B cell (primary cell): Measurements from ENCODE around the gene OXTR. TPM values are rescaled to one million over a fixed set of nuclear protein-coding genes. Genes with fewer than 3 reads are reported as not detected.

Experiments used
- ATAC-seq: fragments of 200-7000 bp; cut with Tn5 transposase; one replicate; pipeline ENCODE4 v1.10.0; 2021; ENCODE audit warnings: low read depth, mild to moderate bottlenecking, moderate number of reproducible peaks, moderate library complexity
- CTCF ChIA-PET: fragments of 350-600 bp; sonication (Branson Sonifier 250); formaldehyde crosslinking; loops from one replicate; lab custom pipeline; 2021; ENCODE audit warnings: antibody characterized with exemption, inconsistent platforms; lab: Charles Lee
- POLR2A ChIA-PET: fragments of 350-600 bp; sonication (Branson Sonifier 250); formaldehyde crosslinking; loops from one replicate; lab custom pipeline; 2021; ENCODE audit warnings: antibody characterized with exemption; lab: Charles Lee
- DNase-seq: peaks from one replicate; pipeline ENCODE4 v3.0.0; 2013
- H2AFZ ChIP-seq: 2 replicates; pipeline ENCODE4 v1.6.1; 2012; ENCODE audit warnings: mild to moderate bottlenecking, low read depth, low read length; ENCODE audit not compliant: insufficient read depth, poor library complexity, severe bottlenecking
- H3K27ac ChIP-seq, 2 donors: 1 replicate in 1 of 2; 2 replicates in 1 of 2; pipeline ENCODE4 v1.5.1; 2012 to 2013; ENCODE audit warnings: low read length in 2 of 2, mild to moderate bottlenecking in 2 of 2, moderate library complexity in 1 of 2
- H3K27me3 ChIP-seq, 4 experiments: fragments of 200-600 bp in 1 of 4; sonication (generic) in 1 of 4; replicated peaks in 1 of 4; 1 replicate in 2 of 4; 2 replicates in 2 of 4; pipeline versions ENCODE4 v1.6.1 to v1.7.0; 2013 to 2016; ENCODE audit warnings: low read length in 3 of 4, mild to moderate bottlenecking in 2 of 4, mixed read lengths in 1 of 4, moderate library complexity in 1 of 4; ENCODE audit not compliant: insufficient read depth in 4 of 4, control insufficient read depth in 3 of 4; ENCODE audit errors: control extremely low read depth in 1 of 4
- H3K36me3 ChIP-seq, 2 experiments: replicated peaks in 1 of 2; 1 replicate in 1 of 2; 2 replicates in 1 of 2; pipeline versions ENCODE4 v1.6.1 to v1.7.1; 2013; ENCODE audit warnings: low read length in 1 of 2; ENCODE audit not compliant: insufficient read depth in 2 of 2, control insufficient read depth in 1 of 2; ENCODE audit errors: control extremely low read depth in 1 of 2, extremely low read depth in 1 of 2
- H3K4me1 ChIP-seq, 2 donors: fragments of 200-600 bp in 1 of 2; sonication (generic) in 1 of 2; 1 replicate in 1 of 2; 2 replicates in 1 of 2; pipeline versions ENCODE4 v1.5.1 to v1.6.1; 2013 to 2017; ENCODE audit warnings: low read length in 2 of 2; ENCODE audit not compliant: control insufficient read depth in 2 of 2, insufficient read depth in 2 of 2
- H3K4me2 ChIP-seq: replicated peaks from 2 replicates; pipeline ENCODE3; 2012; ENCODE audit warnings: mild to moderate bottlenecking, low read depth, low read length; ENCODE audit not compliant: poor library complexity, severe bottlenecking
- H3K4me3 ChIP-seq, 5 experiments: fragments of 200-600 bp in 1 of 5; sonication (generic) in 1 of 5; 1 replicate in 3 of 5; 2 replicates in 2 of 5; pipeline versions ENCODE4 v1.5.1 to v1.7.0; 2011 to 2016; ENCODE audit warnings: low read length in 4 of 5, mild to moderate bottlenecking in 4 of 5, low read depth in 2 of 5, control low read depth in 1 of 5, moderate library complexity in 1 of 5; ENCODE audit not compliant: insufficient read depth in 1 of 5; ENCODE audit errors: control extremely low read depth in 1 of 5, extremely low read depth in 1 of 5
- H3K79me2 ChIP-seq: fragments of 200-600 bp; sonication (generic); one replicate; pipeline ENCODE4 v1.6.0; 2016; ENCODE audit warnings: low read length; ENCODE audit not compliant: control insufficient read depth, insufficient read depth
- H3K9ac ChIP-seq: fragments of 200-600 bp; sonication (generic); 2 replicates; pipeline ENCODE4 v1.6.1; 2017; ENCODE audit warnings: mild to moderate bottlenecking, low read length, moderate library complexity
- H3K9me3 ChIP-seq, 3 donors: one replicate each; pipeline versions ENCODE4 v1.6.1 to v1.7.1; 2013; ENCODE audit warnings: low read length in 2 of 3; ENCODE audit not compliant: control insufficient read depth in 2 of 3, insufficient read depth in 1 of 3; ENCODE audit errors: control extremely low read depth in 1 of 3
- H4K20me1 ChIP-seq: 2 replicates; pipeline ENCODE4 v1.6.0; 2012; ENCODE audit warnings: mild to moderate bottlenecking, low read length; ENCODE audit not compliant: insufficient read depth, control insufficient read depth, poor library complexity, severe bottlenecking
- H3K27ac Mint-ChIP-seq: one replicate; pipeline ENCODE4 v1.8.0; 2021; ENCODE audit warnings: mixed read lengths
- H3K27me3 Mint-ChIP-seq: one replicate; pipeline ENCODE4 v1.8.0; 2021; ENCODE audit warnings: mixed read lengths
- H3K4me1 Mint-ChIP-seq: one replicate; pipeline ENCODE4 v1.8.0; 2021; ENCODE audit warnings: mixed read lengths
- H3K4me3 Mint-ChIP-seq: one replicate; pipeline ENCODE4 v1.8.0; 2021; ENCODE audit warnings: mixed read lengths
- H3K9me3 Mint-ChIP-seq: one replicate; pipeline ENCODE4 v1.8.0; 2022; ENCODE audit warnings: mixed read lengths; ENCODE audit not compliant: insufficient read depth
- CTCF ChIP-seq: fragments of 200-600 bp; IDR thresholded peaks from one replicate; pipeline ENCODE4 v1.8.0; 2022; ENCODE audit warnings: antibody characterized with exemption, mild to moderate bottlenecking
- EZH2 ChIP-seq: IDR thresholded peaks from 2 replicates; pipeline ENCODE4 v1.6.1; 2012; ENCODE audit warnings: borderline replicate concordance, low read depth, mild to moderate bottlenecking, moderate library complexity, low read length; ENCODE audit not compliant: insufficient read depth, poor library complexity, severe bottlenecking
- WGBS: methylation state at CpG from one replicate; pipeline ENCODE4 v1.1.5; 2013; ENCODE audit warnings: missing lambda C conversion rate; ENCODE audit not compliant: insufficient coverage; 5-methylcytosine and 5-hydroxymethylcytosine counted together
- intact Hi-C: fragments of 100-400 bp; cut with micrococcal nuclease; formaldehyde crosslinking; loops from one replicate; pipeline ENCODE4 v1.10.0; 2022
- polyA plus RNA-seq: library from polyadenylated mRNA; depleted of rRNA; stranded (reverse); fragments of >200 nt; gene quantifications from 2 replicates; pipeline ENCODE4 v1.2.3, GENCODE V29; 2012
- total RNA-seq, 2 donors: library from RNA; stranded (reverse); fragments of 120-200 nt in 1 of 2; gene quantifications; 1 replicate in 1 of 2; 2 replicates in 1 of 2; pipeline versions ENCODE4 v1.2.3 to v1.2.4, GENCODE V29; 2013 to 2022

Gene OXTR
- total and polyA plus RNA-seq, 2 donors (not counting 1 experiment from before 2014, with no cell fraction given): 0.13 to 0.17 TPM

- intact Hi-C loops: no loop called here
- Histone ChIP-seq H4K20me1 (no peaks in the 10 kb centered on the region), H3K4me3 (no peak overlapping the region), H3K4me1 (no peaks in the 10 kb centered on the region), H3K79me2 (no peaks in the 10 kb centered on the region), H3K36me3 (no peaks in the 10 kb centered on the region), H2AFZ (no peak overlapping the region), H3K4me2 (no peak overlapping the region), H3K27ac (no peak overlapping the region), H3K27me3 (no peaks in the 10 kb centered on the region), H3K9me3 (peaks cover 0 to 24% (median 13%) of the 10 kb centered on the region in 3 donors), H3K9ac (no peak overlapping the region)
- Mint-ChIP-seq H3K4me3 (no peak overlapping the region), H3K27ac (no peak overlapping the region), H3K4me1 (no peaks in the 10 kb centered on the region), H3K27me3 (no peaks in the 10 kb centered on the region), H3K9me3 (peaks cover 21% of the 10 kb centered on the region)
- no peak for ATAC-seq
- CTCF ChIA-PET: no interaction called here
- WGBS: 100% methylated on average over 3 of the region's 6 CpGs
- TF ChIP-seq EZH2 (no peak), CTCF (no peak)
- POLR2A ChIA-PET: no interaction called here
- no peak for DNase-seq
Measured at GRCh38 chr3:8816106-8816505, 46.7 kb upstream of the OXTR start.

- Histone ChIP-seq H3K79me2 (no peaks in the 10 kb centered on the region), H3K4me1 (no peaks in the 10 kb centered on the region), H3K27me3 (no peaks in the 10 kb centered on the region), H4K20me1 (no peaks in the 10 kb centered on the region), H3K9ac (no peak overlapping the region), H3K27ac (no peak overlapping the region), H3K9me3 (peaks cover 0 to 10% (median 6%) of the 10 kb centered on the region in 3 donors), H3K4me3 (no peak overlapping the region), H2AFZ (no peak overlapping the region), H3K4me2 (no peak overlapping the region), H3K36me3 (no peaks in the 10 kb centered on the region)
- 100% methylated on average over 1 of the region's 1 CpG for WGBS
- H3K4me1 Mint-ChIP-seq: no peaks in the 10 kb centered on the region
- TF ChIP-seq CTCF (no peak), EZH2 (no peak)
- H3K9me3 Mint-ChIP-seq: peaks cover 11% of the 10 kb centered on the region
- no peak overlapping the region for H3K27ac Mint-ChIP-seq
- intact Hi-C loops: no loop called here
- DNase-seq (no peak), ATAC-seq (no peak)
- CTCF ChIA-PET: no interaction called here
- no peak overlapping the region for H3K4me3 Mint-ChIP-seq
- no peaks in the 10 kb centered on the region for H3K27me3 Mint-ChIP-seq
- POLR2A ChIA-PET: no interaction called here
Measured at GRCh38 chr3:8813411-8813810, 44.0 kb upstream of the OXTR start.
